Measurements from ENCODE around the gene KCTD12.
"Not testable (repeated sequence)": the region's sequence is repeated elsewhere in the genome, so short reads cannot be mapped to it uniquely, and the experiment has no call there.

The KCTD12 gene

DNA sequence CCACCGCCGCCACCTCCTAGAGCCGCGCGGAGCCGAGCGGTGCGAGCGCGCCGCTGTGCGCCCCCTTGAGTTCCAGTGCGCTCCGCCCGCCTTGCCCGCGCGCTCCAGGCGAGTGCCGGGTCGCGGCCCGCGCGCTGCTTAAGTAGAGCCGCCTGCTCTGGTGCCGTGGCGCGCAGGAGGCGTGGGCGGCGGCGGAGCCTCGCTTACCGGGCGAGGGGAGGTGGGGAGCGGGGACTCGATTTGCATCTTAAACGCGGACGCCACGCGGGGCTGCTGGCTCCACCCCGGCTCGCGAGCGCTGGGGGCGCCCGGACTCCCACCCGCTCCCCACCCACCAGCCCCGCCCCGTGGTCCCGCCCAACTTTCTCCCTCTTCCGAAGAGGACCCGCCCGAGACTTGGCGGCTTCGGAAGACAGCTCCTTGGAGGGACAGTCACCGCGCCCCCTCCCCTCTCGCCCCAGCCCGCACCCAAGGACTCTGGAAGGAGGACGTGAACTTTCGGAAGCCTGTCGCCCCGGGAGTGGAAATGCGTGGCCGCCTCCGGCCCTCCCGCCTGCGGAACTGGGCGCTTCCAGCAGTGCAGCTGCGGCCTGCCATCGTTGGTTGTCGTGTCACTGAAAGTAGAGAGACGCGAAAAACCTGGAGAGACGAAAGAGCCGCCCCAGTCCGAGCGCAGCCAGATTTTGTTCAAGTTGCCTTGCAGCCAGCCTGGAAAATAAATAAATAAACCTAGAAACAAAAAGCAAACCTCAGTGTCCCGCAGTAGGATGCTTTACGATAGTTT lies at the start of gene KCTD12:
Gene KCTD12, minus strand, starts transcription at position 114 of the 784 bp plus-strand sequence. CDS start 257 bp downstream, outside the sequence.
- H3K9me3 ChIP-seq (ENCODE audit: control insufficient read depth in 2 of 2, low read length in 2 of 2) = no peaks in the 10 kb centered on the region
- H3K9ac ChIP-seq (ENCODE audit: low read depth in 1 of 2, low read length in 2 of 2) = peak within 1 kb of the TSS; percentile 71 to 91
- peaks cover 8% of the 10 kb centered on the region in 2 donors for H3K4me1 ChIP-seq (ENCODE audit: control insufficient read depth in 2 of 2, insufficient read depth in 2 of 2, low read length in 2 of 2)
- peak within 1 kb of the TSS; percentile 86 to 90 for H3K27ac ChIP-seq (ENCODE audit: low read depth in 2 of 2, low read length in 2 of 2)
- H3K36me3 ChIP-seq (ENCODE audit: control insufficient read depth in 2 of 2, insufficient read depth in 2 of 2, low read length in 2 of 2) = no peaks in the 10 kb centered on the region
- H3K4me3 ChIP-seq (ENCODE audit: low read length in 2 of 2) = peak within 1 kb of the TSS; percentile 79 to 83
- H3K27me3 ChIP-seq (ENCODE audit: control insufficient read depth in 2 of 2, insufficient read depth in 2 of 2, low read length in 2 of 2) = no peaks in the 10 kb centered on the region

GRCh38 chr13:76934671-76935070 lies 48.5 kb upstream of the KCTD12 start:
- Histone ChIP-seq H3K9ac (ENCODE audit: low read depth in 1 of 2, low read length in 2 of 2) (no peak overlapping the region), H3K27me3 (ENCODE audit: control insufficient read depth in 2 of 2, insufficient read depth in 2 of 2, low read length in 2 of 2) (no peaks in the 10 kb centered on the region), H3K4me1 (ENCODE audit: control insufficient read depth in 2 of 2, insufficient read depth in 2 of 2, low read length in 2 of 2) (no peaks in the 10 kb centered on the region), H3K4me3 (ENCODE audit: low read length in 2 of 2) (no peak overlapping the region), H3K36me3 (ENCODE audit: control insufficient read depth in 2 of 2, insufficient read depth in 2 of 2, low read length in 2 of 2) (no peaks in the 10 kb centered on the region), H3K9me3 (ENCODE audit: control insufficient read depth in 2 of 2, low read length in 2 of 2) (no peaks in the 10 kb centered on the region), H3K27ac (ENCODE audit: low read depth in 2 of 2, low read length in 2 of 2) (no peak overlapping the region)

DNA sequence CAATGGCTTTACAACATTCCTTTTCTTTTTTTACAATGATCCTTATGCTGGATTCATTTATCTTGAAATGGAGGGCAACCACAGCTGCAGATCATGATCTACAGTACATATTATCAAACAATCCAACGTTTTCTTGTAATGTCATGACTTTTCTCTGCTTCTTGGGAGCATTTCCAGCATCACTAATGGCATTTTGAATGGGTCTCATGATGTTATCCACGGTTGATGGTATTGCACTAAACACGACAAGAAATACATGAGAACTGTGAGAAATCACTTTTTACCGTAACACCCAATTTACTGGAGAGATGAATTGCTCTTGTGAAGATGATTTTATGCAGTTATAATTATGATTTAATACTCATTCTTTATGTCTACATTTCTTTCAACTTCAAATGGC lies 45.9 kb upstream of the KCTD12 start:
- H3K36me3 ChIP-seq (ENCODE audit: control insufficient read depth in 2 of 2, insufficient read depth in 2 of 2, low read length in 2 of 2) = no peaks in the 10 kb centered on the region
- H3K9ac ChIP-seq (ENCODE audit: low read depth in 1 of 2, low read length in 2 of 2) = no peak overlapping the region
- H3K27me3 ChIP-seq (ENCODE audit: control insufficient read depth in 2 of 2, insufficient read depth in 2 of 2, low read length in 2 of 2) = no peaks in the 10 kb centered on the region
- H3K27ac ChIP-seq (ENCODE audit: low read depth in 2 of 2, low read length in 2 of 2) = no peak overlapping the region
- H3K9me3 ChIP-seq (ENCODE audit: control insufficient read depth in 2 of 2, low read length in 2 of 2) = no peaks in the 10 kb centered on the region
- H3K4me1 ChIP-seq (ENCODE audit: control insufficient read depth in 2 of 2, insufficient read depth in 2 of 2, low read length in 2 of 2) = no peaks in the 10 kb centered on the region
- H3K4me3 ChIP-seq (ENCODE audit: low read length in 2 of 2) = no peak overlapping the region

DNA sequence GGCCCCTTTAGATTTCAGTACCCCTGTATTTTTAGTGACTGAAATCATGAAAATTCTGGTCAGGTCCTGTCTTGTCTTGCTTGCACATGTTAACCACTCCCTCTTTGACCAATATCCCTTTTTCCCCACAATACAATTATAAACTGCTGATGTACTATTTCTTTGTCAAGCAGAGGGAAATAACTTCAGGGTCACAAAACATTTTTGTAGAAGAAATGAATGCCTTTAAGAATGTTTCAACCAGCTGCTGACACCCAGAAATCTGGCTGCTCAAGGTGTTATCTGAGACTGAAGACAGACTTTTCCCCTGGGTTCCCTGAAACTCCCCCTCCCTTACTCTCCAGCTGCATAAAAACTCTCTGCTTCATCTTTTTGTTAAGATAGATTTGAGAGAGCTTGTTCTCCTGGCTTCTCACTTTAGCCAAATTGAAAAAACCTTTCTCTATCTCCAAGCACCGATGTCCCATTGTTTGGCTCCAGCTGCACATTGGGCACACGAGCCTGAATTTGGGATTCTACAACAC lies 43.7 kb upstream of the KCTD12 start:
- no peak overlapping the region for H3K4me3 ChIP-seq (ENCODE audit: low read length in 2 of 2)
- H3K27ac ChIP-seq (ENCODE audit: low read depth in 2 of 2, low read length in 2 of 2) = no peak overlapping the region
- no peaks in the 10 kb centered on the region for H3K4me1 ChIP-seq (ENCODE audit: control insufficient read depth in 2 of 2, insufficient read depth in 2 of 2, low read length in 2 of 2)
- no peaks in the 10 kb centered on the region for H3K36me3 ChIP-seq (ENCODE audit: control insufficient read depth in 2 of 2, insufficient read depth in 2 of 2, low read length in 2 of 2)
- no peaks in the 10 kb centered on the region for H3K9me3 ChIP-seq (ENCODE audit: control insufficient read depth in 2 of 2, low read length in 2 of 2)
- no peaks in the 10 kb centered on the region for H3K27me3 ChIP-seq (ENCODE audit: control insufficient read depth in 2 of 2, insufficient read depth in 2 of 2, low read length in 2 of 2)
- no peak overlapping the region for H3K9ac ChIP-seq (ENCODE audit: low read depth in 1 of 2, low read length in 2 of 2)

DNA sequence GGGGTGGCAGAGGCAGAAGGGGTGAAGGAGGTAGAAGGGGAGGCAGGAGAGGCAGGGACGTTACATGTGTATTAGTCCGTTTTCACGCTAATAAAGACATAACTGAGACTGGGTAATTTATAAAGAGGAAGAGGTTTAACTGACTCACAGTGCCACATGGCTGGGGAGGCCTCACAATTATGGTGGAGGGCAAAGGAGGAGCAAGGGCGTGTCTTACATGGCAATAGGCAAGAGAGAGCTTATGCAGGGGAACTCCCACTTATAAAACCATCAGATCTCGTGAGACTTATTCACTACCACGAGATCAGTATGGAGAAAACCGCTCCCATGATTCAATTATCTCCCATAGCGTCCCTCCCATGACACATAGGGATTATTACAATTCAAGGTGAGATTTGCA lies 43.1 kb upstream of the KCTD12 start:
- H3K36me3 ChIP-seq (ENCODE audit: control insufficient read depth in 2 of 2, insufficient read depth in 2 of 2, low read length in 2 of 2) = no peaks in the 10 kb centered on the region
- H3K4me1 ChIP-seq (ENCODE audit: control insufficient read depth in 2 of 2, insufficient read depth in 2 of 2, low read length in 2 of 2) = no peaks in the 10 kb centered on the region
- H3K9me3 ChIP-seq (ENCODE audit: control insufficient read depth in 2 of 2, low read length in 2 of 2) = no peaks in the 10 kb centered on the region
- H3K4me3 ChIP-seq (ENCODE audit: low read length in 2 of 2) = no peak overlapping the region
- no peak overlapping the region for H3K9ac ChIP-seq (ENCODE audit: low read depth in 1 of 2, low read length in 2 of 2)
- H3K27ac ChIP-seq (ENCODE audit: low read depth in 2 of 2, low read length in 2 of 2) = no peak overlapping the region
- no peaks in the 10 kb centered on the region for H3K27me3 ChIP-seq (ENCODE audit: control insufficient read depth in 2 of 2, insufficient read depth in 2 of 2, low read length in 2 of 2)

GRCh38 chr13:76928456-76928855 lies 42.3 kb upstream of the KCTD12 start:
- Histone ChIP-seq H3K4me1 (ENCODE audit: control insufficient read depth in 2 of 2, insufficient read depth in 2 of 2, low read length in 2 of 2) (no peaks in the 10 kb centered on the region), H3K4me3 (ENCODE audit: low read length in 2 of 2) (no peak overlapping the region), H3K36me3 (ENCODE audit: control insufficient read depth in 2 of 2, insufficient read depth in 2 of 2, low read length in 2 of 2) (no peaks in the 10 kb centered on the region), H3K27me3 (ENCODE audit: control insufficient read depth in 2 of 2, insufficient read depth in 2 of 2, low read length in 2 of 2) (no peaks in the 10 kb centered on the region), H3K9me3 (ENCODE audit: control insufficient read depth in 2 of 2, low read length in 2 of 2) (no peaks in the 10 kb centered on the region), H3K9ac (ENCODE audit: low read depth in 1 of 2, low read length in 2 of 2) (no peak overlapping the region), H3K27ac (ENCODE audit: low read depth in 2 of 2, low read length in 2 of 2) (no peak overlapping the region)

GRCh38 chr13:76927955-76928354 lies 41.8 kb upstream of the KCTD12 start:
- Histone ChIP-seq H3K4me1 (ENCODE audit: control insufficient read depth in 2 of 2, insufficient read depth in 2 of 2, low read length in 2 of 2) (no peaks in the 10 kb centered on the region), H3K4me3 (ENCODE audit: low read length in 2 of 2) (no peak overlapping the region), H3K9me3 (ENCODE audit: control insufficient read depth in 2 of 2, low read length in 2 of 2) (no peaks in the 10 kb centered on the region), H3K27ac (ENCODE audit: low read depth in 2 of 2, low read length in 2 of 2) (no peak overlapping the region), H3K36me3 (ENCODE audit: control insufficient read depth in 2 of 2, insufficient read depth in 2 of 2, low read length in 2 of 2) (no peaks in the 10 kb centered on the region), H3K9ac (ENCODE audit: low read depth in 1 of 2, low read length in 2 of 2) (no peak overlapping the region), H3K27me3 (ENCODE audit: control insufficient read depth in 2 of 2, insufficient read depth in 2 of 2, low read length in 2 of 2) (no peaks in the 10 kb centered on the region)

GRCh38 chr13:76925115-76925514 lies 38.9 kb upstream of the KCTD12 start:
- Histone ChIP-seq H3K36me3 (ENCODE audit: control insufficient read depth in 2 of 2, insufficient read depth in 2 of 2, low read length in 2 of 2) (no peaks in the 10 kb centered on the region), H3K4me3 (ENCODE audit: low read length in 2 of 2) (no peak overlapping the region), H3K27ac (ENCODE audit: low read depth in 2 of 2, low read length in 2 of 2) (no peak overlapping the region), H3K27me3 (ENCODE audit: control insufficient read depth in 2 of 2, insufficient read depth in 2 of 2, low read length in 2 of 2) (no peaks in the 10 kb centered on the region), H3K4me1 (ENCODE audit: control insufficient read depth in 2 of 2, insufficient read depth in 2 of 2, low read length in 2 of 2) (no peaks in the 10 kb centered on the region), H3K9me3 (ENCODE audit: control insufficient read depth in 2 of 2, low read length in 2 of 2) (no peaks in the 10 kb centered on the region), H3K9ac (ENCODE audit: low read depth in 1 of 2, low read length in 2 of 2) (no peak overlapping the region)

DNA sequence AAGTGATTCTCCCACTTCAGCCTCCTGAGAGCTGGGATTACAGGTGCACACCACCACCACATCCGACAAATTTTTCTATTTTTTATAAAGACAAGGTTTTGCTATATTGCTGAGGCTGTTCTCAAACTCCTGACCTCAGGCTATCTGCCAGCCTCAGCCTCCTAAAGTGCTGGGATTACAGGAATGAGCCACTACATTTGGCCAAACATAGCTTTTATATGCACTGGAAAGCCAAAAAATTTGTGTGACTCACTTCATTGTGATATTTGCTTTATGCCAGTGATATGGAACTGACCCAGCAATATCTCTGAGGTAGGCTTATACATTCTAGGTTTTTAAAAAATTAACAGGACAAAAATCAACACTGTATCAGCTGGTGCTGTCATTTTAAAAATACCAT lies 35.3 kb upstream of the KCTD12 start:
- Histone ChIP-seq H3K27ac (ENCODE audit: low read depth in 2 of 2, low read length in 2 of 2) (no peak overlapping the region), H3K4me3 (ENCODE audit: low read length in 2 of 2) (no peak overlapping the region), H3K9ac (ENCODE audit: low read depth in 1 of 2, low read length in 2 of 2) (no peak overlapping the region), H3K9me3 (ENCODE audit: control insufficient read depth in 2 of 2, low read length in 2 of 2) (no peaks in the 10 kb centered on the region), H3K36me3 (ENCODE audit: control insufficient read depth in 2 of 2, insufficient read depth in 2 of 2, low read length in 2 of 2) (no peaks in the 10 kb centered on the region), H3K27me3 (ENCODE audit: control insufficient read depth in 2 of 2, insufficient read depth in 2 of 2, low read length in 2 of 2) (no peaks in the 10 kb centered on the region), H3K4me1 (ENCODE audit: control insufficient read depth in 2 of 2, insufficient read depth in 2 of 2, low read length in 2 of 2) (no peaks in the 10 kb centered on the region)

- not testable (repeated sequence) for H3K27me3 ChIP-seq (ENCODE audit: control insufficient read depth in 2 of 2, insufficient read depth in 2 of 2, low read length in 2 of 2); H3K4me1 ChIP-seq (ENCODE audit: control insufficient read depth in 2 of 2, insufficient read depth in 2 of 2, low read length in 2 of 2); H3K9me3 ChIP-seq (ENCODE audit: control insufficient read depth in 2 of 2, low read length in 2 of 2); H3K27ac ChIP-seq (ENCODE audit: low read depth in 2 of 2, low read length in 2 of 2); H3K4me3 ChIP-seq (ENCODE audit: low read length in 2 of 2); H3K9ac ChIP-seq (ENCODE audit: low read depth in 1 of 2, low read length in 2 of 2); H3K36me3 ChIP-seq (ENCODE audit: control insufficient read depth in 2 of 2, insufficient read depth in 2 of 2, low read length in 2 of 2)
Observed at GRCh38 chr13:76917755-76918481, 31.7 kb upstream of the KCTD12 start.

Data from mucosa of rectum (tissue), 2 donors.